Activated T-cell treated with anti-CD3 and anti-CD28 coated beads for 4 hours (primary cell): ENCODE data around the gene PMM1.
"Not testable (repeated sequence)": the region's sequence is repeated elsewhere in the genome, so short reads cannot be mapped to it uniquely, and the experiment has no call there.

Experiments
- DNase-seq: peaks from one replicate; pipeline ENCODE4 v3.0.0-alpha.2; 2020

The PMM1 gene

DNA sequence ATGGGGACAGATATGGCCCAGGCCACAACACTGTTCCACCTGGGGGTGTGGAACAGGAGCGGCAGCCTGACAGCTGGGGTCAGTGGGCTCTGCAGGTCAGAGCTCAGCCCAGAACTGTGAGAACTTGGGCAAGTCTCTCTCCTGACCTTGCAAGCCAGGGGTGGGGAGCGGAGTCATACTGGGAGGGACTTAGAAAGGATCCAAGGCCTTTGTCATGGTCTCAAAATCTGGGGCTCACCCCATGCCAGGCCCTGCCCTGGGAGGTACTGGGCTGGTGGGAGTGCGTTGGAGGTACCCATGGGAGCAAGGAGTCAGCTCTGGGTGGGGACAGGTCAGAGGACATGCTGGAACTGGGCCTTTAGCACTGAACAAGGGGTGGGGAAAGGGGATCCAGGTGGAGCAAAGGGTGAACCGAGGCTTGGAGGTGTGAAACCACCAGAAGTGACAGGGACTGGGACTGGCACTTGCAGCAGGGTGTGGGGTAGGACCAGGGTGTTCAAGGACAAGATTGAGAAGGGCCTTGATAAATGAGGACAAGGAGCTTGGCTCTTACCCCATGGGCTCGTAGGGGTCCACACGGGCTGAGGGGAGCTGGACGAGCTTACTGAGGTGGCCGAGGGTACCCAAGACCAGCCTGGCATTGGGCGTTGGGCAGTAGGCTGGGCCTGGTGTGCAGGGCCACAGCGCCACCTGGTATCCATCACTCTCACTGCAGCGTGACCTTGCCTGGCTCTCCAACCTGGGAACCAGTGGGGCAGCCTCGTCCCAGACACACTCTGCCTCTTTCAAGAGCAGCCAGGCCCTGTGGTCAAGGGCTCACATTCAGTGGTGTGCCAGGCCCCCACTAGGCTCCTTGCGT, 7.4 kb upstream of the PMM1 start:
- no peak for DNase-seq

DNA sequence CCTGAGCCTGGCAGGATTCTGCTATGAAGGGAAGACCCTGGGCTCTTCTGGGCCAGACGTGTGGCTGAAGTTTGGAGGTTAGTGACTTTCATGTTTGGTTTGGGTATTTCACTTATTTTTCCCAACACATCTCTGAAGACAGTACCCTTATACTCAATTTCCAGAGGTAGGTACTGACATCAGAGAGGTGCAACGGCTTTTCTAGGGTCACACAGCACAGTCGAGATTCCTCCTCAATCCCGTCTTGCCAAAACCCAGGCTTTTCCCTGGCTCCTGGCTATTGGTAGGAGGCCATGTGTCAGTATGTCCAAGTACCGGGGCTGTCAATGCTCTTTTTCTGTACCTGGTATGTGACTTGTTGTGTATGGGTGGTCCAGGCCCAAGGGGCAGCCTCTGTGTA, 6.1 kb upstream of the PMM1 start:
- no peak for DNase-seq

DNA sequence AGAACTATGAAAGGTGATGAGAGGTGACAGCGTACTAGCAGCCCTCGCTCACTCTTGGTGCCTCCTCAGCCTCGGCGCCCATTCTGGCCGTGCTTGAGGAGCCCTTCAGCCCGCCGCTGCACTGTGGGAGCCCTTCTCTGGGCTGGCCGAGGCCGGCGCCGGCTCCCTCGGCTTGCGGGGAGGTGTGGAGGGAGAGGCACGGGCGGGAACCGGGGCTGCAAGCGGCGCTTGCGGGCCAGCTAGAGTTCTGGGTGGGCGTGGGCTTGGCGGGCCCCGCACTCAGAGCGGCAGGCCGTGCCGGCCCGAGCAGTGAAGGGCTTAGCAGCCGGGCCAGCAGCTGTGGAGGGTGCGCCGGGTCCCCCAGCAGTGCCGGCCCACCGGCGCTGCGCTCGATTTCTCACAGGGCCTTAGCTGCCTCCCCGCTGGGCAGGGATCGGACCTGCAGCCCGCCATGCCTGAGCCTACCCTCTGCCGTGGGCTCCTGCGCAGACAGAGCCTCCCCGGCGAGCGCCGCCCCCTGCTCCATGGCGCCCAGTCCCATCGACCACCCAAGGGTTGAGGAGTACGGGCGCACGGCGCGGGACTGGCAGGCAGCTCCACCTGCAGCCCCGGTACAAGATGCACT, 3.8 kb upstream of the PMM1 start:
- DNase-seq = not testable (repeated sequence)

DNA sequence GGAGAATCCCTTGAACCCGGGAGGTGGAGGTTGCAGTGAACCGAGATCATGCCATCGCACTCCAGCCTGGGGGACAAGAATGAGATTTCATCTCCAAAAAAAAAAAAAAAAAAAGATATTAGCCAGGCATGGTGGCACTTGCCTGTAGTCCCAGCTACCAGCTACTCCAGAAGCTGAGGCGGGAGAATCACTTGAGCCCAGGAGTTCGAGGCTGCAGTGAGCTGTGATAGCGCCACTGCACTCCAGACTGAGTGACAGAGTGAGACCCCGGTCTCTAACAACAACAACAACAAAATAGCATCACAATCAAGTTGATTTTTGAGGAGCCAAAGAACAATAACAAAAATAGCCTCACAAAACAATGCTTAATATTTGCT, 2.3 kb downstream of the PMM1 start:
- DNase-seq = no peak

DNA sequence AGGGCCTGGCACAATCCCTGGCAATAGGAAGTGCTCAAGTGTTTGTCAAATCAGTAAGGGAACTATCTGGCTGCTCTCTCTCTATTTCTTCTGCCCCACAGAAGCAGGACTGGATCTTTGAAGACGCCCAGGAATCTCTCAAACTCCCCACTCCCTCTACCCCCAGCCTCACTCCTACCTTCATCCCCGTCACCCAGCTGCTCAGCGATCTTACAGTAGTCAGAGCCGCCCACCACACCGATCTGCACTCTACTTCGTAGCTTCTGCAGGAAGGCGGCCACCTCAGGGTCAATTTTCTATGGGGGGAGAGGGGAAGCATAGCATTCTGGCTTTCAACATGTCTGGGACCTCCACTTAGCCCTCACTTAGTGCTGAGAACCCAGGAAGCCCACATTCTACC, 3.7 kb downstream of the PMM1 start:
- DNase-seq = no peak

DNA sequence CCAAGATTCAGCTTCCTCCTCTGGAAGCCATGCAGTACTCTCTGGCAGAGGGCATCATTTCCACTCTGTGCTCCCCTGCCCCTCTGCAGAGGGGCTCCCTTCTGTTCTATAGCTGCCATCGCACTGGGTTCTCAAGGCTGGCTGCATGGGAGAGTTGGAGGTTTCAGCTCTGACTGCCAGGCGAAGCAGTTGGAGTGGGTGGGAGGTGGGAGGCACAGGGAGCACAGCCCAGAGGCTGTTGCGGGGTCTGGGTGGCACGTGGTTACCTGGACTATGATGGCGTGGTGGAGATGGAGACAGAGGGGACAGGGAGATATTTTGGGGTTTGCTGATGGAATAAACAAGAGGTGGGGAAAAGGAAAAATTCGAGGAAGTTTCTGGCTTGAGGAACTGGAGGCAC, 4.8 kb downstream of the PMM1 start:
- DNase-seq = no peak

DNA sequence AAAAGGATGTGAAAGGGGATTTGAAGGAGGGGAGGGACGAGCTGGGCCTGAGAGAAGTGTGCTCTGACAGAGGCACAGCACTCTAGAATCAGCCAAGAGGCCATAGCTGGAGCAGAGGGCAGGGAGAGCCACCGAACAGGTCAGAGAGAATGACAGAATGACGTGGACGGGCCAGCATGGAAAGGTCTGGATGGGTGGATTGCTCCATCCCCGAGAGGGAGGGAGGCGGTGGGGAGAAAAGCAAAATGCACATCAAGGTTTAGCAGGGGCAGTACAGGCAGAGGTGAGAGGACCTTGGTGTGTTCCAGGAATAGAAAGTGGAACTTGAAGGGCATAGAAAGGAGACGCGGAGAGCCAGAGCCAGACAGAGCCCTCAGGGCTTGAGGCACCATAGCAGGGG, 6.9 kb downstream of the PMM1 start:
- DNase-seq = no peak

DNA sequence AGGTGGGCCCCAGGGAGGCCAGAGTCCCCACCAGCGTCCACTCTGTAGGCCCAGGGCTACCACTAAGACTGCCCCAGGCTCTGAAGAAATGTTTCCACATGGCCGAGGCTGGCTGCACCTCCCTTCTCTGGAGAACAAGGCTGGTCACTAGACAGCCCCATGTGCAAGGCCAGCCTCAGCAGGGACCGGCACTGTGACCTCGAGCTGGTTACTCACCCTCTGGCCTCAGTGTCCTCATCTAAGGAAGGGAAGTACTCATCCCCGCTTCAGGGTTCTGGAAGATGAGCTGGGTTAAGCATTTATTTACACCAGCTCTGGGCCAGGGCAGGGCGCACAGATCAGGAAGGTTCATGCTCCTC, 9.7 kb downstream of the PMM1 start:
- no peak for DNase-seq

DNA sequence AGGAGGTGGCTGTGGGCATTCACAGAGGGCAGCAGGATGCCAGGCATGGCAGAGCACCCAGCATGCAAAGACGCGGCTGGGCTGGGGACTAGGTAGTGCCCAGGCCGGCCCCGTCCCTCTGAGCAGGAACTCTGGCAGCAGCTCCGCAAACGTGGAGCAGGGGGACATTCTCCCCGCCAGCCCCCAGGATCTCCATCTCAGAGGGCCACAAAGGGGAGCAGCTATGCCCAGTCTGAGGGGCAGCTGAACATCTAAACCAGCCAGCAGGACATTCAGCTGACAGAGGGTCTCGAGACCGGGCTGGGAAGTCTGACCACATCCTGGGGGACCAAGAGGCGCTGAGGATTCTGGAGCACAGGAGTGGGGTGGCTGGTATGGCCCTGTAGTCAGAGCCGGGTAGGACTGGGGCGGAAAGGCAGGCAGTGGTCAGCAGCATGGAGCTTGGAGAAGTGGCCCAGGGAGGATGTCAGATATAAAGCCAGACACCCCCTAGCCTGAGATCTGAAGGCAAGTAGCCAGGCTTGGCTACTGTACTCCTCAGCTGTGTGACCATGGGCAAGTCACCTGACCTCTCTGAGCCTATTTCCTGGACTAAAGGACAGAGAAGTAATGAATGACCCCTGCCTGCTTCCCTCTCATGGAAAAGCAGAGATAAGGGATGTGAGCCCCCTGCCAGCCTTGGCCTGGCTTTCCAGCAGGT, 10.2 kb downstream of the PMM1 start:
- DNase-seq = no peak

DNA sequence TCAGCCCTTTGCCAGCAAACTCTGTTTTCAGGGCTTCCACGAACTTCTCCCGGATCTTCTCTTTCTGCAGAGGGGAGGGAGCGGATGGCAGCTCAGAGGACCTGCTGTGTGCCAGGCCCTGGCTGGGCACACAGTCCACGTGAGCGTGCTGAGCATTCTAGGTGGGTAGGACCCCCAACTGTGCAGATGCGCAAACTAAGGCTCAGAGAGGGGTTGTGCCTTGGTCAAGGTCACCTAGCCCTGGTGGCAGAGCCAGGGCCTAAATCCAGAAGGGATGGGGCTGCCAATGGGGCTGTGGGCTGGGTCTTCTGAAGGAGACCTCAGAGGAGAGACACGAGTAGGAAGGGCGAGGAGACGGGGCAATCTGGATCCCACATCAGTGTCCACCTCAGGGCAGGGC, 10.8 kb downstream of the PMM1 start:
- no peak for DNase-seq

DNA sequence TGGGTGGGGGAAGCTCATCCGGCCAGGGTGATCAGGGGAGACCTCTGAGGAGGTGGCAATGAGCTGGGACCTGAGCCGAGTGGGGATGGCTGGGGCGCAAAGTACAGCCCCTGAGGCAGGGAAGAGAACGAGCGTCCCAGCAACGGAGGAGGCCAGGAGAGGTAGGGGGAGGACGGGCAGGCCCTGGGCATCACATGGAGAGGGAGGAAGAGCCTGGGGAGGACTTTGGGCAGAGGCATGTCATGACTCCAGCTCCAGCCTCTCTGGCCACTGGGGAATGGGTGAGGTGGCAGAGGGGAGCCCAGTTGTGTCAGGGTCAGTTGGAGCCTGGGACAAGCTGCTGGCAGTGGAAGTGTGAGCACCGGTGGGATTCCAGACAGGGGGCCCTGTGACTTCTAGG, 11.5 kb downstream of the PMM1 start:
- no peak for DNase-seq

- DNase-seq = no peak
These were observed 12.8 kb downstream of the PMM1 start for GRCh38 chr22:41576877-41577276.

DNA sequence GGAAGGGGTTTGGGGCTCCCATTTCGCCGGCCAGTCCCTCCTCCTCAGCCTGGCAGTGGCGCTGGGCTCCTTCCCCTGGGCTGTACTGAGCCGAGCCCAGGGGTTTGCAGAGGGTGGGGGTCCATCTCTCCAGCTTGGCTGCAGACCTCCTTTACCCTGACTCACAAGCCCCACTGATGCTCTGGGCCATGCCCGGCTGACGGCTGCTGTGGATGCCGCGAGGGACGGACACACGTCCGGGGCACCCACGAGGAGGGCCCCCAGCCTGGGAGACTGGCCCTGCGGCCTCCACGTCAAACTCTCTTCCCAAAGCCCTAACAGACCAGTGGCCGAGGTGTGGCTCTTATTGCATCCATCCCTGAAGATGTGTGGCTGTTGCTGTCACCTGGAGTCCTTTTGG, 14.1 kb downstream of the PMM1 start:
- no peak for DNase-seq

- no peak for DNase-seq
These were observed 14.7 kb downstream of the PMM1 start for GRCh38 chr22:41574847-41575381.

- no peak for DNase-seq
These were observed 16.0 kb downstream of the PMM1 start for GRCh38 chr22:41573677-41574076.

DNA sequence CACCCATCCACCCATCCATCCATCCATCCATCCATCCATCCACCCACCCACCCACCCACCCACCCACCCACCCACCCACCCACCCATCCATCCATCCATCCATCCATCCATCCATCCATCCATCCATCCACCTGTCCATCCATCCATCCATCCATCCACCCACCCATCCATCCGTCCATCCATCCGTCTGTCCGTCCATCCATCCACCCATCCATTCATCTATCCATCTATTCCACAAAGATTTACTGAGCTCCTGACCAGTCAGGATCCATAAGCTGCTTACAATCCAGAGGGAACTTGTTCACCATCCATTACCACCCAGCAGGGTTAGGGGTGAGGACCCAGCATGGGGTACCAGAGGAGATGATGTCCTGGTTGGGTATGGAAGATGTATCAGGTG, 17.3 kb downstream of the PMM1 start:
- DNase-seq = not testable (repeated sequence)

DNA sequence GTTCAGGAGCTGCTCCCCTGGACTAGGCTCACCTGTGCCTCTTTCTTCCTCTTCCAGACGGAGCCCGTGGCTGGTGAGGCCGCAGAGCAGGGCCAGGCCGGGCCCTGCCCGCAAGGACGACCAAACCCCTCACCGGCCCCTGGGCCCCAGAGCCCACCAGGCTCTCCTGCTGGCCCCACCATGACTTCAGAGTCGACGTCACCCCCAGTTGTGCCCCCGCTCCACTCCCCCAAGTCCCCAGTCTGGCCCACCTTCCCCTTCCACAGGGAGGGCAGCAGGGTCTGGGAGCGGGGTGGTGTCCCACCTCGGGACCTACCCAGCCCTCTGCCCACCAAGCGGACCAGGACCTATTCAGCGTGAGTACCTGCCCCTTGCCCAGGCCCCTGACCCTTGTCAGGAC, 17.9 kb downstream of the PMM1 start:
- no peak for DNase-seq

- no peak for DNase-seq
These were observed 19.4 kb downstream of the PMM1 start for GRCh38 chr22:41570221-41570620.

- no peak for DNase-seq
These were observed 20.8 kb downstream of the PMM1 start for GRCh38 chr22:41568811-41569210.

- no peak for DNase-seq
These were observed 22.2 kb downstream of the PMM1 start for GRCh38 chr22:41567512-41567768.

DNA sequence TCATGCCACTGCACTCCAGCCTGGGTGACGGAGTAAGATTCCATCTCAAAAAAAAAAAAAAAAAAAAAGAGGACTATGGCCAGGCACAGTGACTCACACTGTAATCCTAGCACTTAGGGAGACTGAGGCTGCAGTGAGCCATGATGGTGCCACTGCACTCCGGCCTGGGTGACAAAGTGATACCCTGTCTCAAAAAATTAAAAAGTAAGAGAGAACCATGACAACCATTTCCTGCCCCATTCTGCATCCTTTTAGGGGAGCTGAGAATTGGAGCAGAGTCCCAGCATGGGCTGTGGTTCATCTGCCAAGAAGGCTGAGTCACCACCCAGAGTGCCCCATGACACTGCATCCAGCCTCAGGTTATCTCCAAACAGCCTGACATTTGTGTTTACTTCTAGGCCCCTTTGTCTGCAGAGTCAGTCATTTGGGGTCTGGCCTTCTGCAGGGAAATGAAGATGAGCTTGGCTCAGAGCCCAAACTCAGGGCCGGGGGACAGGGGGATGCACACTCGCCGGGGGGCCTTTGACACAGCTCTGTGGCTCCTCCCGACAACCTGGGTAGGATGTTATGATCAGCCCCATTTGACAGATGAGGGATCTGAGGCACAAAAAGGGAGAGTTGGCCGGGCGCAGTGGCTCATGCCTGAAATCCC, 24.1 kb downstream of the PMM1 start:
- DNase-seq = no peak

DNA sequence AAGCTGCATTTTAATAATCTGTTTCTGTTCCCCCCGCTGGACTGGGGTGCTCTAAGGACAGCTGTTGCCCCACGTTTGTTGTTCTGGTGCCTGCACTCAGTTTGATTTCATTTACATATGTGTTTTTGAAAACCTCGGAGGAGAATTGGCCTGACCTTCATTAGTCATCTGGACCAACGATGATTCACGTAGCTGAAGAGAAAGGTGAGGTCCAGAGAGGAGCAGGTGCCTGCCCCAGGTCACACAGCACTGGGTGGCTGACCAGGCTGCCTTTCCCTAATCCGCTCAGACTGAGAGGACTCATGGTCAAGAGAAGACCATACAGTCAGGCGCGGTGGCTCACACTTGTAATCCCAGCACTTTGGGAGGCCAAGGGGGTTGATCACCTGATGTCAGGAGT, 25.1 kb downstream of the PMM1 start:
- DNase-seq = no peak

DNA sequence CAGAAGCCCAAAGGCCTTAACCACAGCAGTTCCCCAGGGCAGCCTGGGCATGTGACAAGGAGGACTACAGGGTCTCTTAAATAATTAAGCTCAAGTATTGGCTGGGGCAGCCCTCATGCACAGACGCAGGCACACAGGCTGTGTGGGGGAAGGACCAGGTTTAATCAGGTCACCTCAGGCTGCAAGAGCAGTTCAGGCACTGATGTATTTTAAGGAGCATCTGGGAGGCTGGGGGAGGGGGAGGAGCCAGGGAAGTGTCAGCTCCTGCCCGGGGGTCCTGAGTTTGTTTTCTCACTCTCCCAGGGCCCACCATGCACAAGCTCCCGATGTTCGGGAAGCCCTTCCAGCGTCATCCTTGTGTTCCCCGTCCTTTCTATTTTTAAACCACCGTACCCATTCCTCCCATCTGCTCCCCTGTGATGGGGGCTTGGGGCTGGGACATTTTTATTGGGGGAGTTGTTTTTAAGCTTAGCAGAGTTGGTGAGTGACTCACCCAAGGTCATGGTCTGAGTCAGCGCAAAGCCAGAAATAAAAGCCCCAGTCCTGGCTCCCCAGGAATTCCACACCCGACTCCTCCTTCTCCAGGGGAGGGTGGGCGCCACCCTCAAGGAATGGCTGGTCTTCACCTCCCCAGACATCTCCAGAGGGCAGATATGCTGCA, 26.5 kb downstream of the PMM1 start:
- DNase-seq = no peak
